Uterus (tissue), 4 donors: Measurements from ENCODE around the gene CHAD. TPM values are rescaled to one million over a fixed set of nuclear protein-coding genes. Genes with fewer than 3 reads are reported as not detected.

Source experiments
- DNase-seq, 2 donors: peaks; one replicate each; pipeline ENCODE4 v3.0.0-alpha.2; 2019 to 2020
- H3K27ac ChIP-seq, 2 donors: fragments of 200-600 bp; sonication (generic); 1 replicate in 1 of 2; 2 replicates in 1 of 2; pipeline ENCODE4 v1.5.1; 2016 to 2018
- H3K27me3 ChIP-seq, 2 donors: fragments of 200-600 bp; sonication (generic); one replicate each; pipeline ENCODE4 v1.5.1; 2018 to 2019; ENCODE audit warnings: control low read depth in 1 of 2
- H3K36me3 ChIP-seq, 2 donors: fragments of 200-600 bp; sonication (generic); one replicate each; pipeline ENCODE4 v1.5.1; 2019; ENCODE audit warnings: control low read depth in 1 of 2
- H3K4me1 ChIP-seq, 2 donors: fragments of 200-600 bp; sonication (generic); one replicate each; pipeline ENCODE4 v1.5.1; 2018 to 2019; ENCODE audit warnings: control low read depth in 1 of 2
- H3K4me3 ChIP-seq, 2 donors: fragments of 200-600 bp; sonication (generic); 1 replicate in 1 of 2; 2 replicates in 1 of 2; pipeline ENCODE4 v1.5.1; 2018 to 2019; ENCODE audit warnings: mild to moderate bottlenecking in 1 of 2
- H3K9me3 ChIP-seq, 2 donors: fragments of 200-600 bp; sonication (generic); one replicate each; pipeline ENCODE4 v1.5.1; 2019; ENCODE audit warnings: control low read depth in 1 of 2
- CTCF ChIP-seq, 4 experiments: fragments of 200-600 bp in 2 of 4; fragments of 450-650 bp in 2 of 4; sonication (generic) in 2 of 4; IDR thresholded peaks; one replicate each; pipeline ENCODE4 v1.5.1; 2016 to 2019; ENCODE audit warnings: antibody characterized with exemption in 4 of 4, mild to moderate bottlenecking in 2 of 4, moderate library complexity in 1 of 4
- POLR2A ChIP-seq, 2 donors: fragments of 450-650 bp; IDR thresholded peaks; one replicate each; pipeline ENCODE4 v1.6.1; 2016; ENCODE audit warnings: antibody characterized with exemption in 2 of 2, mild to moderate bottlenecking in 1 of 2, moderate library complexity in 1 of 2
- intact Hi-C: fragments of 100-400 bp; cut with DNase I; formaldehyde crosslinking; loops from one replicate; pipeline ENCODE4 v1.15.1; 2023; ENCODE audit warnings: low total_unique reads
- total RNA-seq, 4 donors: library from RNA; depleted of rRNA in 3 of 4; stranded (reverse); fragments of >200 nt in 3 of 4; gene quantifications; one replicate each; pipeline versions ENCODE4 v1.1.0 to v1.2.4, GENCODE V29; 2014 to 2023
- donor health status: DM: yes; HTN: yes; CAD: no.

Gene CHAD
- total RNA-seq, 4 donors from 2014 or later: not detected

GRCh38 chr17:50464736-50465135 lies 3.9 kb downstream of the CHAD start:
- Histone ChIP-seq H3K4me1 (peaks cover 0 to 15% of the 10 kb centered on the region in 2 donors), H3K36me3 (no peaks in the 10 kb centered on the region), H3K4me3 (no peak overlapping the region), H3K27ac (no peak overlapping the region), H3K9me3 (no peaks in the 10 kb centered on the region), H3K27me3 (no peaks in the 10 kb centered on the region)
- intact Hi-C loops: no loop called here
- no peak for DNase-seq
- TF ChIP-seq CTCF (IDR thresholded peaks at IDR 0.05): no peak
- no peak for TF ChIP-seq POLR2A (IDR thresholded peaks at IDR 0.05)

- Histone ChIP-seq H3K36me3 (no peaks in the 10 kb centered on the region), H3K4me3 (no peak overlapping the region), H3K27me3 (no peaks in the 10 kb centered on the region), H3K4me1 (peaks cover 0 to 10% of the 10 kb centered on the region in 2 donors), H3K9me3 (no peaks in the 10 kb centered on the region), H3K27ac (no peak overlapping the region)
- intact Hi-C loops: no loop called here
- no peak for DNase-seq
- TF ChIP-seq CTCF (IDR thresholded peaks at IDR 0.05) (no peak), POLR2A (IDR thresholded peaks at IDR 0.05) (no peak)
Observed at GRCh38 chr17:50464121-50464520, 4.6 kb downstream of the CHAD start.

GRCh38 chr17:50462446-50462845 lies 6.2 kb downstream of the CHAD start:
- Histone ChIP-seq H3K9me3 (no peaks in the 10 kb centered on the region), H3K4me1 (no peaks in the 10 kb centered on the region), H3K36me3 (no peaks in the 10 kb centered on the region), H3K27me3 (no peaks in the 10 kb centered on the region), H3K27ac (no peak overlapping the region), H3K4me3 (no peak overlapping the region)
- TF ChIP-seq POLR2A (IDR thresholded peaks at IDR 0.05): no peak
- TF ChIP-seq CTCF (IDR thresholded peaks at IDR 0.05): no peak
- no peak for DNase-seq
- intact Hi-C loops: no loop called here

GRCh38 chr17:50461550-50462132 lies 7.0 kb downstream of the CHAD start:
- DNase-seq: no peak
- H3K36me3 ChIP-seq: no peaks in the 10 kb centered on the region

More at GRCh38 chr17:50461550-50462132, 7.0 kb downstream of the CHAD start:
- no peak for TF ChIP-seq POLR2A (IDR thresholded peaks at IDR 0.05)
- no peak for TF ChIP-seq CTCF (IDR thresholded peaks at IDR 0.05)
- no peaks in the 10 kb centered on the region for H3K9me3 ChIP-seq
- H3K4me1 ChIP-seq: no peaks in the 10 kb centered on the region
- H3K4me3 ChIP-seq: no peak overlapping the region
- no peak overlapping the region for H3K27ac ChIP-seq
- intact Hi-C loops: no loop called here
- no peaks in the 10 kb centered on the region for H3K27me3 ChIP-seq
